ENCODE data around the gene TTC21A.

The TTC21A gene

DNA sequence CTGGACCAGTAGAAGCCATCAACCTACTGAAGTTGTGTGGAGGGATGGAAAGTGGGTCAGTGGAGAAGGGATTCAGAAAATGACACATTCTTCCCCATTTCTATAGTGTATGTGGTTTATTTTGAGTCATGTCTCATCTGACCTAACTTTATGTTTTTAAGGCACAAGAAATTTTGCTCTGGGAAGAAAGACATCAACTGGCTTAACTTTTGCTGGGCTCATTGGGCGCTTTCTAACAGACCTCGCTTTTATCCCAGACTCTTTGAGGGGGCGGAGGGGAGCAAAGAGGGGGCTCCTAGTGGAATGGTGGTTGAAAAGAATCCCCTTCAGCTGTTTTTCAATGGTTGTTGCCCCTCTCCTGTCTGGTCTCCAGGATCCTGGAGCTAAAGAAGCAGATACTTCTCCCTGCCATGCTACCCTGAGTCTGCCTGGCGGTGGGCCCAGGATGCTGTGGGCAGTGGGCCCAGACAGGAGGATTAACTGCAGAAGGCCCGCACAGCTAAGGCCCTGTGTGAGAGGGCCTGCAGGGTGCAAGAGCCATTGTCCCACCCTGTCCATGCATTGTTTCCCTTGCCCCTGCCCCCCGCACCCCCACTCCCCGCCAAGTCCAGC, 31.4 kb downstream of the TTC21A start:
- no peak for DNase-seq

DNA sequence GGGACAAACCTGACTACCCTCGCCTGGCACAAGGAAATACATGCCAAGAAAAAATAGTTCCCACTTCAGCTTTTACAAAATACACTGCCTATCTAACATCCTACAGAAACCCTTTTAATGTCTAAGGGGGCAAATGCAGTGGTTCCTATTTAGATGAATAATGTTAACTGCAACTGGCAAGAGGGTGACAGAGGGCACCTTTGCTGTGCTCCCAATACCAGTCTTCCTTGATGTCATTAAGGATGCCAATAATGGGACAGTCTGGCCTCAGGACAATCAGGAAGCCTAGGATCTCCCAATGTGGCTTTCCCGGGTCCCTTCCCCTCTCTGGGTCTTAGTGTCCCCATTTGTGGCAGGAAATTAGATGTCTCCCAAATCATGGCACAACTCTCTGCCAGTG, 32.0 kb downstream of the TTC21A start:
- DNase-seq: no peak

DNA sequence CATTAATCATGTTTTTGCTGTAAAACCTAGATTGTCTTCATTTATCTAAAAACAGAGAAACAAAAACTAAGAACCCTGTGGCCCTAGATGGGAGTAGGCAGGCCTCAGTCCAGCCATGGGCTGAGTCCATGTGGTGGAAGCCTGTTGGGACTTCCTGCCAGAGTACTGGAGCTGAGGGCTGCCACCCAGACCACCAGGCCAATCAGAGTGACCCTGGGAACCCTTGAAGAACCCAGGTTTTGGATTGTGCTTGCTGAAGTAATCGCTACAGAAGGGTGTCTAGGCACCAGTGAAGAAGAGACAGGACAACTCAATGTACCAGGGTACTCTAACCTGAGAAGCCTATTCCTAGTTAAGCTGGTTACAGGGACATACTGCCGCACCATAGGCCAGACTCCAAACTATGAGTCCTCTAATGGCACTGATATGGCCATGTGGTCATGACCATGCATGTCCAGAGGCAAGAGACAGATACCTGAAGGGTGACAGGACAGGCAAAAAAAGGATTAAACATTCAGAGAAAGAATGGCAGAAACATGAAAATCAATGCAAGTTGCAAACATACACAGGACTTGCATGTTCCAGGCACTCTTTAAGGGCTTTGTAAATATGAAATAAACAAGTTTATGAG, 33.0 kb downstream of the TTC21A start:
- DNase-seq: no peak

DNA sequence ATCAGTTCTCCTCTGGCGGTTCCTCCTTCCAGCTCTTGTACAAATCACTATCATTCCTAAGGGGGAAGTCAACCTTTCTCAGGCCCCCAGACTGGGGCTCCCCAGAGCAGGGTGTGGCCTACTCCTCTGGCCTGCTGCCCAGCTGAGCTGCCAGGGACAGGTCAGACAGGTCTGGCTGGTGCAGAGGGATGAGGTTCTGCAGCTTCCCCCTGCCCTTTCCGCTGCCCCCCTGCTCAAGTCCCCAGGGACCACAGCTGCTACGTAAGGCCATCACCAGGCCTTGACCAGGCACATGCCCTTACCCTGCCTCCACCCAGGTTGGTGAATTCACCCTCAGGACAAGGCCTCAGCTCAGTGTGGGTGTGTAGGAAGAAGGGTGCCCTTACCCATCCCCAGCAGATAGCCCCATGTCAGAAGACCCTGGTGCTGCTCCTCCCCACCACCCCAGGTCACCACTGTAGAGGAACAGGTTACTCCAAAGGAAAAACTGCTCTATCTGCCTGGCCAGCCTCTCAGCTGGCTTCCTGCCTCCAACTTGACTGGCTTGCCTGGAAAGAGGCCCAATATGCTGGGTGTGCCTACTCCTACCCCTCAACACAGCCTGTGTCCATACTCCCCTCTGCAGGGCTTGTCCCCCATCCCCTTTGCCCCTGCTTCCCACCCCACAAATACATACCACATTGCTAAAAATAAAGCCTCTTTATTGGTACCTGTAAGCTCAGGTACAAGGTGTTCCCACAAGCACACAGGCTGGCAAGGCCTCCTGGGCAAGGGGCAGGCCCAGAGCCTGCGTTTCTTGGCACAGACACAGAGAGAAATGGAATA, 33.9 kb downstream of the TTC21A start:
- no peak for DNase-seq

DNA sequence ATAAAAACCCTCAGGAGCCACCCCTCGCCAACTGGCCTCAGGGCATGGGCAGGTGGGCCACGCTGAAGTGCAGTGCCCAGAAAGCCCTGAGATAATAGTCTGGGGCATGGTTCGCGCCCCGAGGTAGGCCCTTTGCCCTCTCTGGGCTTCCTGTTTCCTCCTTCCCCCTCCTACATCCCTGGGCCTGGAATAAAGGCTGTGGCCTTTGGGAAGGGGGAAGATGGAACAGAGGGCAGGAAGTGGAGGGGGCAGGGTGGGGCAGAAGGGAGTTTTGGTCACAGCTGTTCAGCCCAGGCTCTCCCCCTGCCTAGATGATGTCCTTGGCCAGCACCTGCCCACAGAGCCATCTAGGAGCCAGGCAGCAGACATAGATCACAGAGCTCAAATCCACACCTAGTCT, 34.6 kb downstream of the TTC21A start:
- no peak for DNase-seq

DNA sequence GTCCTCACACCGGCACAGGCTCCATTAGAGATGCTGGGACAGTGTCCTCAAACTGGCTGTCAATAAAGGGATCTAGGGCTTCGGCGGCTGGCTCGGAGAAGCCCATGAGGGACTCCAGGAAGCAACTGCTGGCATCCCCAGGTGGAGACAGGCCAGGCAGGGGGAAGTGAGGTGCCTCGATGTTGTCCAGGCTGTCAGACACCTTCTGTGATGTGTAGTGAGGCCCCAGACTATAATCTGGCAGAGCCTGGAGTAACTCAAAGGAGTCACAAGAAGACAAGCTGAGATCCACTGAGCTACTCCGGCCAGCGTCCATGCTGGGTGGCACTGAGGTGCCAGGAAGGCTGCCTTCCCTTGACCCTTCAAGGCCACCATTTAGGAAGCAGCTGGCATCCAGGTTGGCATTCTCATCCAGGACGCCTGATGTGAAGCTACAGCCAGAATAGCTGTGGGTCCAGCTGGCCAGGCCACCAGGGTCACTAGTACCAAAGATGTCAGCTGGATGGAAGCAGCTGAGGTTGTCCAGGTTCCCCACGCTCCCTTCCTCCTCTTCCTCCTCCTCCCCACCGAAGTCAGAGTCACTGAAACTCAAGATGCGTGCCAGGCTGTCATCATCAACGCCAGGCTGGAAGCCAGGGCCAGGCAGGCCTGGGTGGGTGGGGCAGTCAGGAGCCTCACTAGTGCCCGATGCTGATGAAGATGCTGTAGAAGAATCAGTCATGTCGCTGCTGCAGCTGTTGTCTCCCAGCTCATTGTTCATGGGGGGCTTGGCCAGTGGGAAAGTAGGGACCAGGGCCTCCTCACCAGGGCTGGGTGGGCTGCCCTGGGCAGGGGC, 35.8 kb downstream of the TTC21A start:
- no peak for DNase-seq

DNA sequence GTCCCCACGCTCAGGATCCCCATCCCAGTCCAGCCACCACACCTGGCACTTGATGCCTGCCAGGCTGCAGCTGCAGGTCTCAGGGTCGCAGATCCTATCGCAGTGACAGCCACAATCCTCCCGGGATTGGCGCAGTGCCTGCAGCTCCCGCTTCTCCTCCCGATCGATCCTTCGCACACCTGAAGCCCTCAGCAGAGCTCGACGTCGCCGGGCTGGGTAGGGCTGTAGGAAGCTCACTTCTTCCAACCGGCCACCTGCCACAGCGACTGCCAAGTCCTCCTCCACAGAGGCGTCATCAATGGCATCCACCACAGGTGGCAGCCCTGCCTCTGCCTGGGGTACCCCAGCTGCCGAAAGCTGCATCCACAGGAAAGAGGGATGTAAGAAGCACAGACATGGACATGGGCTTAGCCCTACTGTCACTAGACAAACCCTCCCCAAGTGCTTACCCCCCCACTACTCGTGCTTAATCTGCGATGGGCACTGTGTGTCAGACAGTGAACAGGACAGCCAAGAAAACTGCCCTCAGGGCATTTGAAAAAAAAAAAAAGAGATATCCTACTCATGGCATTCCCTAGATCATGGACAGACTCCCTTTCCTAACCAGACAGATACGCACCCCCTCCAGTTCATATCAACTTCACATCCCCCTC, 36.7 kb downstream of the TTC21A start:
- no peak for DNase-seq

DNA sequence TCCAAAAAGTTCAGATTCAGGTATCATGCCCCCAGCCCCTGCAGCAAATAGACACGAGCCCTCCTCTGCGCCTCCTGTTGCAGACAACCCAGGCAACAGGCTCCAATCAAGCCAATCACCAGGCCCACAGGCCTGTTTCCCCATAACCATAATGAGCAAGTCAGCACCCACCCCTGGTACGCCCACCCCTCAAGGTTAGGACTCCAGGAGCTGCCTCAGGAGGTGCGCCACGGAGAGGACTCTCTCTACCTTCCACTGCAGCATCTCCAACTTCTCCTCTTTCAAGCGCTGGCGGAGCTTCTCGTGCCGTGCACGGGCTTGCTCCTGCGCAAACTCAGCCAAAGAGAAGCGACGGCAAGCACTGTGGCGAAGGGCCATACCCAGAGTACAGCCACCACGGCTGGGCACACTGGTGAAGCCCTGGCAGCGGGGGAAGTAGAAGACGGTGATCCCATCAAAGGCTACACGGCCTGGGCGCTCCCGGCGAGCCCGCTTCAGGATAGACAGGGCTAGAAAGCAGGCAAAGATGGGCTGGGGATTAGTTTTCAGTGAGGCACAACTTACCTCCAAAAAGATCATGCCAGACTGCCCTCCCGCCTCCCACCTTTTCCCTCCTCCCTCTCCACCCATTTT, 37.4 kb downstream of the TTC21A start:
- DNase-seq: no peak

DNA sequence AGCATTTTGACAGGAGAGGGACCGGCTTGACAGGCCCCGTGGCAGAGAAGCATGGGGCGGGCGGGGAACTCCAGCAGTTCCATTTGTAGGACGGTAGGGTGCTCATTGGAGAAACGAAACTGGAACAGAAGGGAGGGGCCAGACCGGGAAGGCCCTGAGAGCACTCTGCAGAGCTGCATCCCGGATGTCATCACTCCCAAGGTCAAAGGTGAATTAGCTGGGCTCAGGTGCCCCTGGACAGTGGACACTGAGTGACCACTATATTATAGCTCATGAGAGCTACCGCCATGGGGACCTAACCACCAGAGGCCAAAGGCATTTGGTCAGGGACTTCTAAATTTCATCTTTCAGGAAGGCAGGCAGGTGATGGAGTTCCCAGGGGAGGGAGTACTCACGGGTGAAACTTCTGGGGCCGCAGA, 38.6 kb downstream of the TTC21A start:
- no peak for DNase-seq

DNA sequence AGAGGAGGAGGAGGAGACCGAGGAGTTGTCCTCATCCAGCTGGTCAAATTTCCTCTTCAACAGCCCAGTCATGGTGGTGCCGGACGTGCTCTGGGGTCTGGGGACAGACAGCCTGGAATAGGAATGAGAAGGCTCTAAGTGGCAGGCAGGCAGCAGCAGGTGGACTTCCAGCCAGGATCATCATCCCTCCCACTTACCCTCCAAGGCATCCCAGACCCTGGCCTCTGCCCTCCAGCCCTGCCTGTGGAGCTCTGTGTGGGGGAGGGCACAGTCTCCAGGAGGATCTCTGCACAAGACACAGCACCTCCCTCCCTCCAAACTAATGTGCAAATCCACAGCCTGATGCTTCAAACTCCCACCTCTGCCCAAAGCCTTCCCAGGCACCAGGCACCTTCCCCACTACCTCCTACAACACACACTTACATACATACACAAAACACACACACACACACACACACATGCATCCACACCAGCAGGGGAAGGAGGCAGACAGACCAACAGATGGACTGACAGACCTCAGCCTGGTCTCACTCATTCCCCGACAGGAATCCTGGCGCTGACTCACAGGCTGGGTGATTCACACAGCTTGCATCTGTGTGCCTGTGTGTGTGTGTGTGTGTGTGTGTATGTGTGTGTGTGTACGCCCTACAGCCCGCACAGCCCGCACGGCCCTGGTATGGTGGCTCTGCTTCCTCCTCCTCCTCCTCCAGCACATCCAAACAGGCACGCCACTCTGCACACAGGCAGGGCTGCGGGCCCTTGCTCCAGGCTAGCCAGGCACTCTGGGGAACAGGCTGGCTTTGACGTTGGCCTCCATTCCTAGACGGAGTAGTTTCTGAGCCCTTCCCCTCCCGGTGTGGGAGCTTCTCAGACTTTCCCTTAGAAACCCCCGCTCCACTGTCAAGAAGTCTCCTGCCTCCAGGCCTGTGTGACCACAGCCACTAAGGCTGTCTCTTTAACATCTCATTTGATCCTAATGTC, 39.4 kb downstream of the TTC21A start:
- peak; percentile 90 for DNase-seq

DNA sequence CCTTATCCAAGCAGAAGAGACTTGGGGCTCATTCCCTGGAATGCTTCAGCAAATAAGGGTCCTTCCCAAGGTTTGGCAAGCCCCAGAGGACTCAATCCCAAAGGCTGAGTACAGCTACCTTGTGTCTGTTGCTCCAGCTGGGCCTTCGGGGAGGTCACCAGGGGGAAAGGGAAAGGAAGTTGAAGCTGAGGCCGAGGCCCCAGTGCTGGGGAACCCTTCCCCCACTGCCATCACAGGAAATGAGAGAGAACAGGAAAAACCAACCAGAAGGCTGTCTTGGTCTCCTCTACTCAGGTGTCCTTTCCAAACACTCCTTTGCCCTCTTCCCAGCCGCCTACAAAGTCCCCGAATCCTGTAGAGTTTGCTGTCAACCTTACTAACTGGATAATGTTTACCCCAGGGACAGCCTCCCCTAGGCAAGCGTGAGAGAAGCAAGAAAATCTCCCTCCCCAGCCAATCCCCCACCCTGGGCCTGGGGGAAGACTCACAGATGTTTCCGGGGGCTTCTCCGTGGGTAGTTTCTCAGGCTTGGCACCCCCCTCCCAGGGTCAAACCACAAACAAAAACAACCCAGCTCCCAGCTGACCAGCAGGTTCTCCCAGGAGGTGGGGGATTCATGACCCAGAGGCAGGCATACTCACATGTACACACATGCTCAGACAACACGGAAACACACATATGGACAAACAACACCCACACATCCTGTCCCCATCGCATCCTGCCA, 40.4 kb downstream of the TTC21A start:
- peak; percentile 59 for DNase-seq

DNA sequence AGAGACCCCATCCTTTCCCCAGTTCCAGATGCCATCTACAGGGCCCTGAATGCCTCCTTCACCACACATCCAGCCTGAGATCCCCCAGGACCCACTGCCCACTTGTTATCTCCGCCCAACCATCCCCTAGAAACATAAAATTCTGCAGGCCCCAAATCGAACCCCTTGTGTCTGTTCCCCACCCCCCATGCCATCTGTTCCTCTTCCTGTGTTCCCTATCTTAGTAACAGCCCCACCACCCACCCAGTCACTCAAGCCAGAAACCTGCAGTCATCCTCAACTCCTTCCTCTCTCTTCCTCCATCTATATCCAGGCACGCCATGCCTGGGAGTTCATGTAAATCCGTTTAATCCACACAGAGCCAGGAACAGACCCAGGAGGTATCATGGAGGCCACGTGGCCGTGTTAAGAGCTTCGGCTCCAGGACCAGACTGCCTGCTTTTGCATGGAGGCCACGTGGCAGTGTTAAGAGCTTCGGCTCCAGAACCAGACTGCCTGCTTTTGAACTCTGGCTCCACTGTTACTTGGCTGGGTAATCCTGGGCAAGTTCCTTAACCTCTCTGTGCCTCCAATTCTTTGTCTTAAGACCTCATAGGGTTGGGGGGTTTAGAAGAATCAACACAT, 41.1 kb downstream of the TTC21A start:
- no peak for DNase-seq

DNA sequence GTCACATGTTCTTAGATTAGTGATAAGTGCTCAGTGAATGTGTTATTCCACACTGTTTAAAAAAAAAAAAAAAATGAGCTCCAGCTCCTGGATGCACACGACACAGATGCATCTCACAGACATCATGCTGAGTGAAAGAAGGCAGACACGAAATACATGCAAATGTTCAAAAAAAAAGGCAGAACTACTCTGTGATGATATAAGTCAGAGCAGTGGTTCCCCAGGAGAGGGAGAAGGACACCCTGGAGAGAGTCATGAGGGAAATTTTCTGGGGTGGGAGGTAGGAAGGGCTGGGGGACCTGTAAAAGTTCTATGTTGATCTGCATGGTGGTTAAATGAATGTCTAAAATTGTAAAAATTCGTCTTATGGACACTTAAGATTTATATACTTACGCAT, 41.6 kb downstream of the TTC21A start:
- no peak for DNase-seq

DNA sequence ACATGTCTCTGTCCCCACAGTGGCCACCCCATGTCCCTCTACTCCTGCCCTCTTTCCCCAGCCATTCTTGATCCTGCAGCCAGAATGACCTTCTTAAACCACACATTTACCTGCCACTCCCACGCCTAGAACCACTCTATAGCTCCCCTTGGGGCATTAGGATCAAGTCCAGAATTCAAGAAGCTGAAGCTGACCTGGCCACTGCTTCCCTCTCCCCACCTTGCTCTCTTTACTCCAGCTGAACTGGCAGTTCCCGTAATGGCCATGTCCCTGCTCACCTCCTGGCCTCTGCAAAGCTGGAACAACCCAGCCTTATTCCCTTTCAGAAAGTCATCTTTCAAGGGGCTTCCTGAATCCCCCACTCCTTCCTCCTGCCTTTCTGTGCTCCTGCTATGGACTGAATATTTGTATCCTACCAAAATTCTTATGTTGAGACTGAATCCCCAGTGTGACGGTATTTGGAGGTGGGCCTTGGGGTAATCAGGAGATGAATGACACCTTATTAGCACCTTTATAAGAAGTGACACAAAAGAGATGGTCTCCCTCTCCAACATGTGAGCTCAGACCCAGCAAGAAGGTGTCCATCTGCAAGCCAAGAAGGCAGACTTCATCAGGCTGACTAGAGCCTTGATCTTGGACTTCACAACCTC, 42.1 kb downstream of the TTC21A start:
- DNase-seq: no peak

DNA sequence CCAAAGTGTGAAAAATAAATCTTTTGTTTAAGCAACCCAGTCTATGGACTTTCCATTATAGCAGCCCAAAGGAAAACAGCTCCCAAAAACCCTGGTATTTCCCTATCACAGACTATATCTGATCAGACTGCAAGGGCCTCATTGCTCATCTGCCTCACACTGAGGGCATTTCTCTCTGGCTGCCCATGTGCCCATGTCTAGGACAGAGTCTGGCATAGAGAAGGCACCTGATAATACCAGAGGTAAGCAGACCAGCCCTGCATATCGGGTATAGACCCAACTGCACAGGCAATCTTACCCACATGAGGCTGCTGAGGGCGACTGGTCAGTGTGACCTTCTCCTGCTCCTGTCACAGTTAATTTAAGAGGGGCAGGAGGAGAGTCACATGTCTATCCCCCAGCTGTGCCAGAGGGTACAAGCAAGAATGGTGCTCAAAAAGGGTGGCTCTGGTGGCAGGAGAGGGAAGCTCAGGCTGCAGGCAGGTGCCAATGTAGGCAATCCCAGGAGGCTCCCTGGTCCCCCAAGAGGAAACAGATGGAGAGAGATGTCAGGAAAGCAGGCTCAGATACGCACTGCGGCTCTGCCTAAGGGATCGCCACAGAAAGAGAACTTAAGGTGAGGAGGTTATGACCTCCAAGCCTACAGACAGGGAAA, 42.8 kb downstream of the TTC21A start:
- DNase-seq: no peak

DNA sequence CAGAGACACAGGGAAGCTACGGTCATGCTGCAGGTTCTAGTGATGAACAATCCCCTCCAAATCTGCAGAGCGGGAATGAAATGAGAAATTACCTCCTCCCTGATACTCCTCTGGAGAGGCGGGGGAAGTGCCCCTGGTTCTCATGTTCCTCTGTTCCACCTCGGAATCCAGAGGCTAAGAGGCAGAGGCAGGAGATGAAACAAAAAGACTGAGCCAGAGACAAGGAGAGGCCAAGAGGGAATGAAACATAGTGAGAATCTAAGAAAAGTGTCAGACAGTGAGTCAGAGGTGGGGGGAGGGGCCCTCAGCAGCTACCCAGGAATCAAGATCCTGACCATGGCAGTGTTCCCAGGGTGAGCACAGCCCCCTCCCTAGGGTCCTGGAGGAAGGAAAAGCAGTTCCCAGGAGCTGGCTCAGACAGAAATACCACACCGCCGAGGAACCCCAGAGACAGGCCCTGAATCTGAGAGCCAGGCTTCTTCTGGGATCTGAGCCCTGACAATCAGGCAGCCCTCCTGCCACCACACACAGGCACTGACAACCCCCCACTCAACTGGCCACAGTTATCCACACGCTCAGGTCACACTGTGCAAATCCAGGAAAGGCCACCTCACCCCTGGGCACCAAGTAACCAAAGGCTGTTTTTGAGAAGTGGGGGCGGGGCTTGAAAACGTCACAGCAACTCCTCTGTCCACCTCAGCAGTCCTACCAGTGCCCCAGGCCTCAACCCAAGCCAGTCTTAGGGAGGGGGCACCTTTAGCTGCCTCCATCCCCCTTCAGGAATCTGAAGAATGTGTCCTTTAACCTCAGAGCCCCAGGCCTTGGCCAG, 43.5 kb downstream of the TTC21A start:
- DNase-seq: peak; percentile 82

DNA sequence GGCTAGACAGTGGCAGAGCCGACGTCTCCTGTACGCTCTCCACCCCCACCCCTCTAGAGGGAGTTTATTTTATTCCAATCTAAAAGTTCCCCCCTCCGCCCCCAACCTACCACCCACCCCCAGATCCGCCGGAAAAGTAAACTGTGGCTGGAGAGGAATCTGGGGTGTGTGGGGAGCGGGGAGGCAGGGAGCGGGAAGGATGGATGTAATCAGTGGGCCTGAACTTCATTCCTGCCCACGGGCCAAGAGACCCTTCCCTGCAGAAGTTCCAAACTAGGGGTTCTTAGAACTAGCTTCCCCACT, 46.4 kb downstream of the TTC21A start:
- no peak for DNase-seq

Data from CD4-positive, alpha-beta T cell treated with Interleukin-17A for 4 hours (primary cell).